ENCODE measurements around the gene LSM7. TPM values are rescaled to one million over a fixed set of nuclear protein-coding genes. Genes with fewer than 3 reads are reported as not detected.

LSM7 gene
- total and polyA plus RNA-seq, 9 of the 15 experiments (the other 6 are each of a cell fraction or from before 2014, with no cell fraction given): 40.5 to 690 (median 265) TPM

DNA sequence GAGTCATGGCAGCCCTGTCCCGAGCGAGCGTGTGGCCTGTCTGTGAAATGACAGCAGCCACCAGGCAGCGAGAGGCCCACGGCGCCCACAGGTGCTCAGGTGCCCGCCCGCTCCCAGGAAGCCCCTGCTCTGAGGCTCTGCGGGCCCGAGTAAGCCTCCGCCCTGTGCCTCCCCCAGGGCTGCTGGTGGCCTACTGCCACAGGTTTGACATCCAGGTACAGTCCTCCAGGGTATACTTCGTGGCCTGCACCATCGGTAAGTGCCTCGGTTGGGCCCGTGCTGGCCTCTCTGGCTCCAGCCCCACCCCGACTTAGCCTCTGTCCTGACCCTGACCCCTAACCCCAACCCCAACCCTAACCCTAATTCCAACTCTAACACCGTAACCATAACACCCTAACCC lies 16.7 kb upstream of the LSM7 start:
- no peaks in the 10 kb centered on the region for H3K79me2 ChIP-seq (ENCODE audit: control insufficient read depth, insufficient read depth, low read length)
- no peaks in the 10 kb centered on the region for H4K20me1 ChIP-seq (replicated peaks; ENCODE audit: control insufficient read depth, insufficient read depth, low read length)
- intact Hi-C loops (cut with micrococcal nuclease): no loop called here
- TF ChIP-seq POLR2G (IDR thresholded peaks at IDR 0.05; ENCODE audit: low read depth, low read length) (0 out of 2 replicates have a peak, but pooled peaks have one; percentile 1), TAL1 (IDR thresholded peaks at IDR 0.05) (no peak)
- TF ChIP-seq, protein P1, sequence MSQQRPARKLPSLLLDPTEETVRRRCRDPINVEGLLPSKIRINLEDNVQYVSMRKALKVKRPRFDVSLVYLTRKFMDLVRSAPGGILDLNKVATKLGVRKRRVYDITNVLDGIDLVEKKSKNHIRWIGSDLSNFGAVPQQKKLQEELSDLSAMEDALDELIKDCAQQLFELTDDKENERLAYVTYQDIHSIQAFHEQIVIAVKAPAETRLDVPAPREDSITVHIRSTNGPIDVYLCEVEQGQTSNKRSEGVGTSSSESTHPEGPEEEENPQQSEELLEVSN (IDR thresholded peaks at IDR 0.05; ENCODE audit: borderline replicate concordance in 1 of 2, extremely low read depth in 1 of 2, insufficient read depth in 1 of 2, insufficient read length in 1 of 2, low read depth in 1 of 2, low read length in 1 of 2, poor library complexity in 1 of 2, severe bottlenecking in 1 of 2): no peak
- no peaks in the 10 kb centered on the region for H3K9me3 ChIP-seq (replicated peaks; ENCODE audit: control insufficient read depth, insufficient read depth, low read depth, low read length)
- H2AFZ ChIP-seq (ENCODE audit: low read depth, low read length): no peak overlapping the region
- FAIRE-seq (no peak), ATAC-seq (no peak), DNase-seq (ENCODE audit: extremely low read depth in 1 of 4, low spot score in 3 of 4) (no peak)
- H3K9ac ChIP-seq (ENCODE audit: insufficient read depth in 1 of 2, low read depth in 2 of 2, low read length in 2 of 2): peak overlapping the region in 1 of 2 experiments; percentile 68; a peak in 3 of 4 replicates
- no peaks in the 10 kb centered on the region for H3K9me1 ChIP-seq (ENCODE audit: control insufficient read depth, insufficient read depth, low read length)
- no peak overlapping the region for H3K27ac ChIP-seq (ENCODE audit: extremely low read depth, low read depth, low read length)
- 98% methylated on average over 15 of the region's 17 CpGs for WGBS (ENCODE audit: insufficient coverage, low coverage, missing lambda C conversion rate)
- BruUV-seq (replicated peaks): no TSS peak
- no peak overlapping the region for H3K4me3 ChIP-seq
- H3K27me3 ChIP-seq (ENCODE audit: control insufficient read depth in 2 of 2, insufficient read depth in 2 of 2, low read length in 2 of 2): no peaks in the 10 kb centered on the region
- H3K4me1 ChIP-seq (replicated peaks in 1 of 2; ENCODE audit: control insufficient read depth in 2 of 2, insufficient read depth in 2 of 2, low read length in 2 of 2): peaks cover 19 to 56% of the 10 kb centered on the region in 2 experiments; a peak in 4 of 5 replicates
- H3K36me3 ChIP-seq (ENCODE audit: control insufficient read depth, insufficient read depth, low read length): peaks cover 41% of the 10 kb centered on the region; the same call in 2 of the 3 replicates
- H3K4me2 ChIP-seq (ENCODE audit: insufficient read depth, low read length): 0 out of 2 replicates have a peak overlapping the region, but pooled peaks have one; percentile 33
- ChIA-PET POLR2A (interaction anchor here (1.2 kb wide), 2 partner anchors 10 to 13 kb away, joined by 3 read pairs; no protein-coding TSS in a partner anchor), CTCF (ENCODE audit: low intra/inter-chr PET ratio) (no interaction called here)
- in situ Hi-C loops (cut with MboI): no loop called here

All from K562 (cell line).